Testis (tissue), 2 donors: Measurements from ENCODE around the gene ATP6V0D1.

Experiments used
- POLR2A ChIP-seq: fragments of 450-650 bp; IDR thresholded peaks from one replicate; pipeline ENCODE4 v1.6.1; 2017; ENCODE audit warnings: antibody characterized with exemption, mild to moderate bottlenecking, moderate library complexity
- TF ChIP-seq, protein P1 (sequence below), 3 experiments: fragments of 450-650 bp in 2 of 3; fragments of 200-600 bp in 1 of 3; sonication (generic) in 1 of 3; IDR thresholded peaks; one replicate each; pipeline ENCODE4 v1.5.1; 2016 to 2019; ENCODE audit warnings: antibody characterized with exemption in 3 of 3, mild to moderate bottlenecking in 2 of 3, moderate library complexity in 1 of 3

DNA sequence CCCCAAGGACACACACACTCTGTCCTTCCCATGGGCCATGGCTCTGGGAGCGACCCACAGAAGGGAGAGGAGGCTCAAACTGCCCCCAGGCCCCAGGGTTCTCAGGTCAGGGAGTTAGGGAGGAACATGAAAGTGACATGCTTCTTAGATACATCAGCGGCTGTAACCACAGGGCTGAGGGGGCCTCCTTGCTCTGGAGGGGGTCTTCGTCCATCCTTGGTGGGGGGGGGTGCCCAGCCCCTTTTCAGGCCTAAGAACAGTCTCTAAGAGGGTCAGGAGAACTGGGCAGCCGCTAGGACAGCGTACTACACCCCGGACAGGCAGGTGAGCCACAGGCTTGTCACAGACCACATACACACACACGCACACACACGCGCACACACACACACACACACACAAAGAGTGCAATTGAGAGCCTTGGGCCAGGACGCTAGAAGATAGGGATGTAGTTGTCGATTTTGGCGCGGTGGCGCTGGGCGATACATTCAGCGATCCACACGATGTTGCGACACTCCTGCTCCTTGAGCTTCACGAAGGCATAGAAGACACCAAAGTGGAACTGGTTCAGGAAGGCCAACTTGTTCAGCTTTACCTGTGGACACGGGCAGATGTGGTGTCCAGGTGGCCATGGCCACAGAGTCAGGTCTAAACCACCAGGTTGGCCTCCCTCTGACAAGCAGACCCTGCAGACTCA lies 42.7 kb downstream of the ATP6V0D1 start:
- TF ChIP-seq, protein P1, sequence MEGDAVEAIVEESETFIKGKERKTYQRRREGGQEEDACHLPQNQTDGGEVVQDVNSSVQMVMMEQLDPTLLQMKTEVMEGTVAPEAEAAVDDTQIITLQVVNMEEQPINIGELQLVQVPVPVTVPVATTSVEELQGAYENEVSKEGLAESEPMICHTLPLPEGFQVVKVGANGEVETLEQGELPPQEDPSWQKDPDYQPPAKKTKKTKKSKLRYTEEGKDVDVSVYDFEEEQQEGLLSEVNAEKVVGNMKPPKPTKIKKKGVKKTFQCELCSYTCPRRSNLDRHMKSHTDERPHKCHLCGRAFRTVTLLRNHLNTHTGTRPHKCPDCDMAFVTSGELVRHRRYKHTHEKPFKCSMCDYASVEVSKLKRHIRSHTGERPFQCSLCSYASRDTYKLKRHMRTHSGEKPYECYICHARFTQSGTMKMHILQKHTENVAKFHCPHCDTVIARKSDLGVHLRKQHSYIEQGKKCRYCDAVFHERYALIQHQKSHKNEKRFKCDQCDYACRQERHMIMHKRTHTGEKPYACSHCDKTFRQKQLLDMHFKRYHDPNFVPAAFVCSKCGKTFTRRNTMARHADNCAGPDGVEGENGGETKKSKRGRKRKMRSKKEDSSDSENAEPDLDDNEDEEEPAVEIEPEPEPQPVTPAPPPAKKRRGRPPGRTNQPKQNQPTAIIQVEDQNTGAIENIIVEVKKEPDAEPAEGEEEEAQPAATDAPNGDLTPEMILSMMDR (IDR thresholded peaks at IDR 0.05) = no peak
- no peak for TF ChIP-seq POLR2A
